Astrocyte (in vitro differentiated cells and primary cell): ENCODE results near the gene UNC45B. TPM values are rescaled to one million over a fixed set of nuclear protein-coding genes. Genes with fewer than 3 reads are reported as not detected.
"Not testable (repeated sequence)": the region's sequence is repeated elsewhere in the genome, so short reads cannot be mapped to it uniquely, and the experiment has no call there.

Source experiments
- DNase-seq: peaks from one replicate; pipeline ENCODE4 v3.0.0-alpha.2; 2010; ENCODE audit warnings: low read depth
- FAIRE-seq: peaks from 2 replicates; lab custom pipeline; 2011; peaks lifted over from hg19 to GRCh38; lab: Jason Lieb, UNC
- H2AFZ ChIP-seq: 2 replicates; pipeline ENCODE4 v1.6.0; 2012; ENCODE audit warnings: low read depth, low read length, inconsistent platforms
- H3K27ac ChIP-seq: 2 replicates; pipeline ENCODE4 v1.5.1; 2011; ENCODE audit warnings: low read depth, low read length, inconsistent platforms
- H3K27me3 ChIP-seq: 2 replicates; pipeline ENCODE4 v1.6.0; 2011; ENCODE audit warnings: low read length, inconsistent platforms; ENCODE audit not compliant: insufficient read depth
- H3K36me3 ChIP-seq: 2 replicates; pipeline ENCODE4 v1.5.1; 2011; ENCODE audit warnings: low read length, inconsistent platforms; ENCODE audit not compliant: insufficient read depth
- H3K4me1 ChIP-seq: 2 replicates; pipeline ENCODE4 v1.5.1; 2011; ENCODE audit warnings: low read length, inconsistent platforms; ENCODE audit not compliant: insufficient read depth
- H3K4me2 ChIP-seq: 2 replicates; pipeline ENCODE4 v1.6.0; 2012; ENCODE audit warnings: low read length, inconsistent platforms
- H3K4me3 ChIP-seq: 2 replicates; pipeline ENCODE4 v1.5.1; 2011; ENCODE audit warnings: low read depth, mild to moderate bottlenecking, low read length, inconsistent platforms; ENCODE audit not compliant: insufficient read depth
- H3K79me2 ChIP-seq: 2 replicates; pipeline ENCODE4 v1.6.0; 2012; ENCODE audit warnings: mild to moderate bottlenecking, low read length, inconsistent platforms; ENCODE audit not compliant: insufficient read depth
- H3K9ac ChIP-seq: 2 replicates; pipeline ENCODE4 v1.6.0; 2012; ENCODE audit warnings: mild to moderate bottlenecking, low read length, inconsistent platforms
- H3K9me3 ChIP-seq: 2 replicates; pipeline ENCODE4 v1.5.1; 2012; ENCODE audit warnings: low read depth, mild to moderate bottlenecking, low read length, inconsistent platforms; ENCODE audit not compliant: insufficient read depth
- H4K20me1 ChIP-seq: 2 replicates; pipeline ENCODE4 v1.6.0; 2012; ENCODE audit warnings: low read length, inconsistent platforms; ENCODE audit not compliant: insufficient read depth
- H3K27ac Mint-ChIP-seq: one replicate; pipeline ENCODE4 v1.8.0; 2021; ENCODE audit warnings: mild to moderate bottlenecking, mixed read lengths; ENCODE audit not compliant: unreplicated experiment
- H3K27me3 Mint-ChIP-seq: one replicate; pipeline ENCODE4 v1.8.0; 2021; ENCODE audit warnings: low read depth, mixed read lengths; ENCODE audit not compliant: unreplicated experiment
- H3K36me3 Mint-ChIP-seq: one replicate; pipeline ENCODE4 v1.8.0; 2021; ENCODE audit warnings: low read depth, mixed read lengths; ENCODE audit not compliant: unreplicated experiment
- H3K4me1 Mint-ChIP-seq: one replicate; pipeline ENCODE4 v1.8.0; 2021; ENCODE audit warnings: low read depth, mixed read lengths; ENCODE audit not compliant: unreplicated experiment
- H3K4me3 Mint-ChIP-seq: one replicate; pipeline ENCODE4 v1.8.0; 2021; ENCODE audit warnings: mild to moderate bottlenecking, moderate library complexity, mixed read lengths; ENCODE audit not compliant: unreplicated experiment
- H3K9me3 Mint-ChIP-seq: one replicate; pipeline ENCODE4 v1.8.0; 2021; ENCODE audit warnings: mild to moderate bottlenecking, mixed read lengths; ENCODE audit not compliant: unreplicated experiment
- EZH2 ChIP-seq: IDR thresholded peaks from 2 replicates; pipeline ENCODE4 v1.6.1; 2012; ENCODE audit warnings: mild to moderate bottlenecking, low read length, inconsistent platforms; ENCODE audit not compliant: insufficient read depth
- total RNA-seq: library from RNA; stranded (reverse); gene quantifications from 2 replicates; pipeline ENCODE4 v1.2.1, GENCODE V29; 2021
- TF ChIP-seq, protein P1 (sequence below): IDR thresholded peaks from 2 replicates; pipeline ENCODE4 v1.5.1; 2011; ENCODE audit warnings: low read depth, mild to moderate bottlenecking, inconsistent platforms, low read length, moderate library complexity; ENCODE audit not compliant: insufficient read depth

The UNC45B gene
- total RNA-seq, 1 donor from 2014 or later = 0.05 TPM

DNA sequence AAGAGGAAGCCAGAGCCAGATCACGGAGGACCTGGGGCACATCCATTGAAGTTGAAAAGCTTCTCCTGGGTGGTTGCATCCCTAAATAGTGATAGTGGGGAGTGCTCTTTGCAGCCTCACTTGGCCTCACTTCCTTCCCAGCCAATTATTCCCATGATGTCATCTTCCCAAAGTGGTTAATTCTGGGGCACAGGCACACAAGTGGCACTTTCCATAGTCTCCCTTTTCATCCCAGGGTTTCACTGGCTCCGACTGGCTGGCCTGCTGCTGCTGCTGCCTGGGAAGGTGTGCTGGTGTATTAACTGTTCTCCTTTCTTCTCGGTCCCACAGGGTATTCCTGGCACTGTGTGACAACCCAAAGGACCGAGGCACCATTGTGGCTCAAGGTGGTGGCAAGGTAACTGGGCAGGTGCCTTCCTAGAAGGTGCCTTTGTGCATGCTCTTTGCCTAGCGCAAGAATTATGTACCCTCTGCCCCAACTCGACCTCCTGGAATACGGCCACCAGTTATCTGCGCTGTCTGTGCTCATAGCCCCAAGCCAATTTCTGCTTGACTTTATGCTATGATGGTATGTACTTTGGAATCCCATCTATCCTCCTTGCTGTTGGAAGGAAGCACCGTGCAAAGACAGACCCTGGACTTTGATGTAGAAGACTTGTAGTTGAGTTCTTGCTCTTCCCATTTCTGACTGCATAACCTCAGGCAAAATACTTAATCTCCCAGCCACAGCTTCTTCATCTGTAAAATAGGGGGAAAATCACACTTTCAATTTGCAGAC lies 28.2 kb downstream of the UNC45B start:
- no peaks in the 10 kb centered on the region for H3K36me3 ChIP-seq
- H3K27me3 ChIP-seq = no peaks in the 10 kb centered on the region
- H3K4me1 Mint-ChIP-seq = no peaks in the 10 kb centered on the region
- H3K79me2 ChIP-seq = no peaks in the 10 kb centered on the region
- no peak overlapping the region for H3K4me2 ChIP-seq
- H3K9me3 ChIP-seq = no peaks in the 10 kb centered on the region
- no peak for FAIRE-seq
- no peak overlapping the region for H3K9ac ChIP-seq
- peaks cover 20% of the 10 kb centered on the region for H3K27me3 Mint-ChIP-seq
- no peak for DNase-seq
- H3K9me3 Mint-ChIP-seq = peaks cover 3% of the 10 kb centered on the region
- no peak overlapping the region for H3K4me3 ChIP-seq
- H3K36me3 Mint-ChIP-seq = no peaks in the 10 kb centered on the region
- H3K4me3 Mint-ChIP-seq = no peak overlapping the region
- H3K4me1 ChIP-seq = no peaks in the 10 kb centered on the region
- TF ChIP-seq, protein P1, sequence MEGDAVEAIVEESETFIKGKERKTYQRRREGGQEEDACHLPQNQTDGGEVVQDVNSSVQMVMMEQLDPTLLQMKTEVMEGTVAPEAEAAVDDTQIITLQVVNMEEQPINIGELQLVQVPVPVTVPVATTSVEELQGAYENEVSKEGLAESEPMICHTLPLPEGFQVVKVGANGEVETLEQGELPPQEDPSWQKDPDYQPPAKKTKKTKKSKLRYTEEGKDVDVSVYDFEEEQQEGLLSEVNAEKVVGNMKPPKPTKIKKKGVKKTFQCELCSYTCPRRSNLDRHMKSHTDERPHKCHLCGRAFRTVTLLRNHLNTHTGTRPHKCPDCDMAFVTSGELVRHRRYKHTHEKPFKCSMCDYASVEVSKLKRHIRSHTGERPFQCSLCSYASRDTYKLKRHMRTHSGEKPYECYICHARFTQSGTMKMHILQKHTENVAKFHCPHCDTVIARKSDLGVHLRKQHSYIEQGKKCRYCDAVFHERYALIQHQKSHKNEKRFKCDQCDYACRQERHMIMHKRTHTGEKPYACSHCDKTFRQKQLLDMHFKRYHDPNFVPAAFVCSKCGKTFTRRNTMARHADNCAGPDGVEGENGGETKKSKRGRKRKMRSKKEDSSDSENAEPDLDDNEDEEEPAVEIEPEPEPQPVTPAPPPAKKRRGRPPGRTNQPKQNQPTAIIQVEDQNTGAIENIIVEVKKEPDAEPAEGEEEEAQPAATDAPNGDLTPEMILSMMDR = no peak
- TF ChIP-seq EZH2 = no peak
- H2AFZ ChIP-seq = no peak overlapping the region
- no peak overlapping the region for H3K27ac ChIP-seq
- no peaks in the 10 kb centered on the region for H4K20me1 ChIP-seq
- H3K27ac Mint-ChIP-seq = no peak overlapping the region

DNA sequence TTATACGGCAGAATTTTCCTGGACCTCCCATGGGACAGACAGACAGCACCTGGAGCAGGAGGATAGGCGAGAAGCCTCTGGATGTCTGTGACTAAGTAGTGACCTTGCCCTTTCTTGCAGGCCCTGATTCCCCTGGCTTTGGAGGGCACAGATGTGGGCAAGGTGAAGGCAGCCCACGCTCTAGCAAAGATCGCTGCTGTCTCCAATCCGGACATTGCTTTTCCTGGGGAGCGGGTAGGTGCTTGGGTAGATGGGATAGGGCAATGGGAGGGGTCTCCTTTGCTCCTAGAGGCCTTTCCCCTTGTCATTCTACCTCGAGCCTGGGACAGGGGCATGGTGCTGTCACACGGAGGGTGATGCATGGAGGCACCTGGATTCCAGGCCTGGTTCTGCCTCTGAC lies 29.3 kb downstream of the UNC45B start:
- no peak overlapping the region for H3K27ac ChIP-seq
- DNase-seq (no peak), FAIRE-seq (no peak)
- no peaks in the 10 kb centered on the region for H4K20me1 ChIP-seq
- H3K36me3 ChIP-seq = no peaks in the 10 kb centered on the region
- Mint-ChIP-seq H3K4me1 (no peaks in the 10 kb centered on the region), H3K27me3 (peaks cover 20% of the 10 kb centered on the region), H3K27ac (no peak overlapping the region), H3K4me3 (no peak overlapping the region), H3K9me3 (peaks cover 3% of the 10 kb centered on the region), H3K36me3 (no peaks in the 10 kb centered on the region)
- no peaks in the 10 kb centered on the region for H3K4me1 ChIP-seq
- H3K79me2 ChIP-seq = no peaks in the 10 kb centered on the region
- H3K27me3 ChIP-seq = no peaks in the 10 kb centered on the region
- no peak overlapping the region for H3K4me2 ChIP-seq
- no peaks in the 10 kb centered on the region for H3K9me3 ChIP-seq
- H3K4me3 ChIP-seq = no peak overlapping the region
- H3K9ac ChIP-seq = no peak overlapping the region
- TF ChIP-seq, protein P1 = no peak
- TF ChIP-seq EZH2 = no peak
- H2AFZ ChIP-seq = no peak overlapping the region

DNA sequence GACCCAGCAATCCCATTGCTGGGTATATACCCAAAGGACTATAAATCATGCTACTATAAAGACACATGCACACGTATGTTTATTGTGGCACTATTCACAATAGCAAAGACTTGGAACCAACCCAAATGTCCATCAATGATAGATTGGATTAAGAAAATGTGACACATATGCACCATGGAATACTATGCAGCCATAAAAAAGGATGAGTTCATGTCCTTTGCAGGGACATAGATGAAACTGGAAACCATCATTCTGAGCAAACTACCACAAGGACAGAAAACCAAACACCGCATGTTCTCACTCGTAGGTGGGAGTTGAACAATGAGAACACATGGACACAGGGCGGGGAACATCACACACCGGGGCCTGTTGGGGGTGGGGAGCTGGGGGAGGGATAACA lies 31.8 kb downstream of the UNC45B start:
- not testable (repeated sequence) for H2AFZ ChIP-seq, H3K4me3 ChIP-seq, H3K79me2 ChIP-seq, H3K9me3 Mint-ChIP-seq, H3K4me1 Mint-ChIP-seq, H4K20me1 ChIP-seq, H3K36me3 ChIP-seq, H3K27me3 ChIP-seq, H3K4me2 ChIP-seq, H3K9ac ChIP-seq, H3K4me1 ChIP-seq, H3K9me3 ChIP-seq, H3K27ac Mint-ChIP-seq, H3K27ac ChIP-seq, DNase-seq, FAIRE-seq, H3K4me3 Mint-ChIP-seq, H3K36me3 Mint-ChIP-seq
- peaks cover 37% of the 10 kb centered on the region for H3K27me3 Mint-ChIP-seq
